Right ventricle myocardium superior (tissue), 1 donor: ENCODE measurements around the gene LPP. TPM values are rescaled to one million over a fixed set of nuclear protein-coding genes. Genes with fewer than 3 reads are reported as not detected.

Source experiments
- ATAC-seq: fragments of 200-7000 bp; cut with Tn5 transposase; one replicate; pipeline ENCODE4 v1.9.1; 2020; ENCODE audit warnings: mild to moderate bottlenecking; ENCODE audit not compliant: poor library complexity
- DNase-seq: peaks from one replicate; pipeline ENCODE4 v3.0.0-alpha.2; 2020
- intact Hi-C: fragments of 100-400 bp; cut with DNase I; formaldehyde crosslinking; loops from one replicate; pipeline ENCODE4 v1.11.2; 2022
- total RNA-seq: library from RNA; stranded (reverse); fragmentation: NEBNext Ultra II Directional; extraction: Animal tissue kit (Norgen Biotek cat#: 25700); gene quantifications from one replicate; pipeline ENCODE4 v1.2.1, GENCODE V29; 2021
- donor health status: DM: no; HTN: yes; CAD: no; lungs with severe emphysema.

LPP gene
- total RNA-seq, 1 donor from 2014 or later, result 92.9 TPM

GRCh38 chr3:188867691-188868265 lies 713.8 kb downstream of the LPP start:
- DNase-seq (no peak), ATAC-seq (no peak)
- intact Hi-C loops, result no loop called here

GRCh38 chr3:188868803-188869202 lies 714.8 kb downstream of the LPP start:
- intact Hi-C loops, result no loop called here
- DNase-seq (no peak), ATAC-seq (peak; percentile 48)

GRCh38 chr3:188869628-188870027 lies 715.7 kb downstream of the LPP start:
- DNase-seq, result no peak
- no peak for ATAC-seq
- intact Hi-C loops, result no loop called here

- DNase-seq, result no peak
- peak; percentile 31 for ATAC-seq
- intact Hi-C loops, result no loop called here
Measured at GRCh38 chr3:188870431-188870830, 716.5 kb downstream of the LPP start.

- no peak for ATAC-seq
- intact Hi-C loops, result no loop called here
- DNase-seq, result no peak
Measured at GRCh38 chr3:188874576-188874975, 720.6 kb downstream of the LPP start.

GRCh38 chr3:188875413-188875812 lies 721.5 kb downstream of the LPP start:
- no peak for ATAC-seq
- no peak for DNase-seq

GRCh38 chr3:188876370-188876769 lies 722.4 kb downstream of the LPP start:
- no peak for DNase-seq
- intact Hi-C loops, result no loop called here
- ATAC-seq, result no peak

More at GRCh38 chr3:188875413-188875812, 721.5 kb downstream of the LPP start:
- intact Hi-C loops, result no loop called here

- DNase-seq (no peak), ATAC-seq (no peak)
- intact Hi-C loops, result no loop called here
Measured at GRCh38 chr3:188877381-188877780, 723.4 kb downstream of the LPP start.

- ATAC-seq, result no peak
- intact Hi-C loops, result no loop called here
- DNase-seq, result no peak
Measured at GRCh38 chr3:188878076-188878475, 724.1 kb downstream of the LPP start.

- ATAC-seq (no peak), DNase-seq (no peak)
- intact Hi-C loops, result no loop called here
Measured at GRCh38 chr3:188881954-188882641, 728.1 kb downstream of the LPP start.

- intact Hi-C loops, result no loop called here
- ATAC-seq (no peak), DNase-seq (no peak)
Measured at GRCh38 chr3:188884299-188885043, 730.5 kb downstream of the LPP start.

GRCh38 chr3:188888321-188889053 lies 734.5 kb downstream of the LPP start:
- ATAC-seq (peak; percentile 40), DNase-seq (no peak)
- intact Hi-C loops, result no loop called here

- ATAC-seq, result peak; percentile 85
- intact Hi-C loops, result no loop called here
- no peak for DNase-seq
Measured at GRCh38 chr3:188889054-188889491, 735.1 kb downstream of the LPP start.

- no peak for DNase-seq
- intact Hi-C loops, result no loop called here
- no peak for ATAC-seq
Measured at GRCh38 chr3:188890572-188891270, 736.8 kb downstream of the LPP start.

- DNase-seq (no peak), ATAC-seq (no peak)
- intact Hi-C loops, result no loop called here
Measured at GRCh38 chr3:188899881-188900280, 745.9 kb downstream of the LPP start.

GRCh38 chr3:188900421-188900951 lies 746.5 kb downstream of the LPP start:
- ATAC-seq (peak; percentile 72), DNase-seq (no peak)
- intact Hi-C loops, result no loop called here

- intact Hi-C loops, result no loop called here
- ATAC-seq (peak; percentile 51), DNase-seq (no peak)
Measured at GRCh38 chr3:188901126-188901525, 747.2 kb downstream of the LPP start.

- intact Hi-C loops, result no loop called here
- ATAC-seq, result no peak
- no peak for DNase-seq
Measured at GRCh38 chr3:188901671-188902287, 747.8 kb downstream of the LPP start.
